Mesothelial cell of epicardium (in vitro differentiated cells): ENCODE measurements around the gene CD37. TPM values are rescaled to one million over a fixed set of nuclear protein-coding genes. Genes with fewer than 3 reads are reported as not detected.
"Not testable (repeated sequence)": the region's sequence is repeated elsewhere in the genome, so short reads cannot be mapped to it uniquely, and the experiment has no call there.

Source experiments
- DNase-seq, 2 experiments: peaks; one replicate each; pipeline ENCODE4 v3.0.0; 2021; ENCODE audit warnings: low spot score in 2 of 2; ENCODE audit not compliant: unreplicated experiment in 2 of 2
- H3K27ac Mint-ChIP-seq: 2 replicates; pipeline ENCODE4 v1.8.0; 2021; ENCODE audit warnings: mixed read lengths
- H3K27me3 Mint-ChIP-seq: 2 replicates; pipeline ENCODE4 v1.8.0; 2021; ENCODE audit warnings: low read depth, mixed read lengths
- H3K36me3 Mint-ChIP-seq: 2 replicates; pipeline ENCODE4 v1.8.0; 2021; ENCODE audit warnings: mixed read lengths
- H3K4me1 Mint-ChIP-seq: 2 replicates; pipeline ENCODE4 v1.8.0; 2021; ENCODE audit warnings: mixed read lengths
- H3K4me3 Mint-ChIP-seq: 2 replicates; pipeline ENCODE4 v1.8.0; 2021; ENCODE audit warnings: mild to moderate bottlenecking, moderate library complexity, mixed read lengths
- H3K9me3 Mint-ChIP-seq: 2 replicates; pipeline ENCODE4 v1.8.0; 2021; ENCODE audit warnings: mixed read lengths
- total RNA-seq: library from RNA; stranded (reverse); gene quantifications from 3 replicates; pipeline ENCODE4 v1.2.1, GENCODE V29; 2021
- TF ChIP-seq, protein P1 (sequence below): fragments of 200-600 bp; sonication (generic); IDR thresholded peaks from one replicate; pipeline ENCODE4 v1.5.0; 2021; ENCODE audit warnings: antibody characterized with exemption; ENCODE audit not compliant: unreplicated experiment

The CD37 gene
- total RNA-seq, 1 donor from 2014 or later: not detected

GRCh38 chr19:49363268-49364082 lies 28.3 kb downstream of the CD37 start, which contains the start of gene DKKL1:
TSS of gene DKKL1 (plus strand) at chr19:49363877. CDS start at chr19:49363999, 122 bp downstream.
- Mint-ChIP-seq H3K27me3 (no peaks in the 10 kb centered on the region), H3K36me3 (peaks cover 7% of the 10 kb centered on the region), H3K9me3 (no peaks in the 10 kb centered on the region), H3K4me3 (no peak within 1 kb of the TSS), H3K4me1 (peaks cover 9% of the 10 kb centered on the region), H3K27ac (no peak within 1 kb of the TSS)
- TF ChIP-seq, protein P1, sequence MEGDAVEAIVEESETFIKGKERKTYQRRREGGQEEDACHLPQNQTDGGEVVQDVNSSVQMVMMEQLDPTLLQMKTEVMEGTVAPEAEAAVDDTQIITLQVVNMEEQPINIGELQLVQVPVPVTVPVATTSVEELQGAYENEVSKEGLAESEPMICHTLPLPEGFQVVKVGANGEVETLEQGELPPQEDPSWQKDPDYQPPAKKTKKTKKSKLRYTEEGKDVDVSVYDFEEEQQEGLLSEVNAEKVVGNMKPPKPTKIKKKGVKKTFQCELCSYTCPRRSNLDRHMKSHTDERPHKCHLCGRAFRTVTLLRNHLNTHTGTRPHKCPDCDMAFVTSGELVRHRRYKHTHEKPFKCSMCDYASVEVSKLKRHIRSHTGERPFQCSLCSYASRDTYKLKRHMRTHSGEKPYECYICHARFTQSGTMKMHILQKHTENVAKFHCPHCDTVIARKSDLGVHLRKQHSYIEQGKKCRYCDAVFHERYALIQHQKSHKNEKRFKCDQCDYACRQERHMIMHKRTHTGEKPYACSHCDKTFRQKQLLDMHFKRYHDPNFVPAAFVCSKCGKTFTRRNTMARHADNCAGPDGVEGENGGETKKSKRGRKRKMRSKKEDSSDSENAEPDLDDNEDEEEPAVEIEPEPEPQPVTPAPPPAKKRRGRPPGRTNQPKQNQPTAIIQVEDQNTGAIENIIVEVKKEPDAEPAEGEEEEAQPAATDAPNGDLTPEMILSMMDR: peak; percentile 14
- peak; percentile 90 to 99 for DNase-seq

GRCh38 chr19:49364083-49364737 lies 29.0 kb downstream of the CD37 start:
- peaks cover 8% of the 10 kb centered on the region for H3K36me3 Mint-ChIP-seq
- H3K27ac Mint-ChIP-seq: no peak overlapping the region
- DNase-seq: no peak
- H3K27me3 Mint-ChIP-seq: no peaks in the 10 kb centered on the region
- H3K4me1 Mint-ChIP-seq: peaks cover 9% of the 10 kb centered on the region
- TF ChIP-seq, protein P1: no peak
- H3K4me3 Mint-ChIP-seq: no peak overlapping the region
- H3K9me3 Mint-ChIP-seq: peaks cover 4% of the 10 kb centered on the region

DNA sequence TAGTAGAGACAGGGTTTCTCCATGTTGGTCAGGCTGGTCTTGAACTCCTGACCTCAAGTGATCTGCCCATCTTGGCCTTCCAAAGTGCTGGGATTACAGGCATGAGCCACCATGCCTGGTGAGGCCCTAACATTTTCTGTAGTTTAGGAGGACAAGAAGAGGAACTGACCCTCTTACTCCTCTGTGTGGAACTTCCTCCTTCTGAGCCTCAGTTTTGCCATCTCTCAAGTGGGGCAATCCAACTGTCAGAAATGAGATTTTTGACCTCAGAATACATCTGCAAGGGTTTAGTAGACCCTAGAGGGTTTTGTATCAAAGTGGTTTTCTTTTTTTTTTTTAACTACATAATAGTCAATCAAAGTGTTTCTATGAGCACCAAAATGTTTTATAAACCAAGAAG lies 30.9 kb downstream of the CD37 start:
- H3K27ac Mint-ChIP-seq: no peak overlapping the region
- H3K27me3 Mint-ChIP-seq: no peaks in the 10 kb centered on the region
- TF ChIP-seq, protein P1: no peak
- peaks cover 2% of the 10 kb centered on the region for H3K4me1 Mint-ChIP-seq
- H3K9me3 Mint-ChIP-seq: peaks cover 12% of the 10 kb centered on the region
- no peak overlapping the region for H3K4me3 Mint-ChIP-seq
- H3K36me3 Mint-ChIP-seq: peaks cover 19% of the 10 kb centered on the region
- no peak for DNase-seq

- no peak for DNase-seq
- peaks cover 19% of the 10 kb centered on the region for H3K36me3 Mint-ChIP-seq
- H3K27ac Mint-ChIP-seq: no peak overlapping the region
- TF ChIP-seq, protein P1: no peak
- H3K4me1 Mint-ChIP-seq: peaks cover 2% of the 10 kb centered on the region
- H3K4me3 Mint-ChIP-seq: no peak overlapping the region
- H3K27me3 Mint-ChIP-seq: no peaks in the 10 kb centered on the region
- H3K9me3 Mint-ChIP-seq: peaks cover 12% of the 10 kb centered on the region
These were observed 33.6 kb downstream of the CD37 start for GRCh38 chr19:49368711-49369358.

DNA sequence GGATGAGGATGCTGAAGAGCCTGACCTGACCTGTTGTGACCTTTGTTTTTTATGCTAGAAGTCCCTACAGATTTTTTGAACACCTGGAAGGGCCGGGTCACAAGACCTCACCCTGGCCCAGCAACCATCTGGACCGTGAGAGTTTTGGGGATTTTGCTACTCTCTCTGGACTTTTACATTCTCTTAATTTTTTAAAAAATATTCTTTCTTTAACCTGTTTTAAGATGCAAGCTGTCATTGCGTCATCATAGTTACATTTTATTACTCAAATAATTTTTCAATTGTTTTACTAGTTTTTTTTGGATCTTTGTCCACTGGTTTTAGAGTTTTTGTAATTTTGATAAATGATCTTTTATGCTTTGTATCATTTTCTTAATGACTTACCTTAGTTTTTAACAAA lies 36.0 kb downstream of the CD37 start:
- Mint-ChIP-seq H3K4me3 (no peak overlapping the region), H3K9me3 (peaks cover 12% of the 10 kb centered on the region), H3K27me3 (peaks cover 12% of the 10 kb centered on the region), H3K4me1 (no peaks in the 10 kb centered on the region), H3K36me3 (peaks cover 19% of the 10 kb centered on the region), H3K27ac (no peak overlapping the region)
- TF ChIP-seq, protein P1: no peak
- no peak for DNase-seq

DNA sequence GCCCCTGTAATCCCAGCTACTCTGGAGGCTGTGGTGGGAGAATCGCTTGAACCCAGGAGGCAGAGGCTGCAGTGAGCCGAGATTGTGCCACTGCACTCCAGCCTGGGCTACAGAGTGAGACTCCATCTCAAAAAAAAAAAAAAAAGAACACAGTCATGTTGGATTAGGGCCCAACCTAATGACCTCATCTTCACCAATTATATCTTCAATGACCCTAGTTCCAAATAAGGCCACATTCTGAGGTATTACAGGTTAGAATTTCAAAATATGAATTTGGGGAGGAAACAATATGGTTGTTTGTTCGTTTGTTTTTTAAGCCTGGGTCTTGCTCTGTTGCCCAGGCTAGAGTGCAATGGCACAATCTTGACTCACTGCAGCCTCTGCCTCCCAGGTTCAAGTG lies 38.0 kb downstream of the CD37 start:
- not testable (repeated sequence) for H3K4me1 Mint-ChIP-seq, H3K4me3 Mint-ChIP-seq, DNase-seq, H3K27ac Mint-ChIP-seq
- H3K27me3 Mint-ChIP-seq: peaks cover 19% of the 10 kb centered on the region
- H3K9me3 Mint-ChIP-seq: peaks cover 12% of the 10 kb centered on the region
- H3K36me3 Mint-ChIP-seq: peaks cover 19% of the 10 kb centered on the region
